EH (cell line): ENCODE measurements around the gene COPA.
A peak's percentile ranks its signal among the peaks of the same experiment; 100 is the strongest.

Experiments used
- DNase-seq: peaks from one replicate; pipeline ENCODE4 v3.0.0-alpha.2; 2015; ENCODE audit warnings: low read depth

The COPA gene

DNA sequence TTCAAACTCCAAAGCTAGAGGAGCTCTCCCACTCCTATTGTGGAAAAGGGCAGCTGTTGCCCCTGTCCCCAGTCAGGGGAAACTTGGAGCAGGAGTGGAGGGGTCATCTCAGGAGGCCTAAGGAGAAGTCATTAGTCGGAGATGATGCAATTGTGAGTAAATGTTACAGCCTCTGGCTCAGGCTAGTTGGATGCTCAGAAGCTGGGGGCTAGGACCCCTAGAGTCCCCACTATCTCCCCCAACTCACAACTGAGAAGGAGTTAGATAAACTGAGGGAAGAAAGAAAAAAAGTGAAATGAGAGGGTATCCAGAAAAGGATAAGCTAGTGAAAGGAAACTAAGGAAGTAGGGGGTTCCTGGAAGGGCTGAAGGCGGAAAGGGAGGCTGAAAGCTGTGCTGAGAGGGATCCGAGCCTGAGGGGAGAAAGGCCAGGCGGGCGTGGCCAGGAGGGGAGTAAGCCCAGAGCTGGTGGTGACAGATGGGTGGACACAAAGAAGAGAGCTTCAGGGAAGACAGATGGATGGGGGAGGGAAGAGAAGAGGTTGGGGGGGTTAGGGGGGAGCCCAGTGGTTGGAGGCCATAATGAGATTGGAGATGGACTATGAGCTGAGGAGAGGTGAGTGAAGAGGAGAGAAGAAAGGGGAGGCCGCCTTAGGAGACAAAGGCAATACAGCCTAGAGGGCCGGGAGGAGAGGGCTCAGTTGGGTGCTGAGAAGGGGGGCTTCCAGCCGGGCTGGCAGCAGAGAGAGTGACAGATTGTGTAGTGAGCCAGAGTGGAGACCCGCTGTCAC is 19.3 kb upstream of the COPA start:
- peak; percentile 31 for DNase-seq

DNA sequence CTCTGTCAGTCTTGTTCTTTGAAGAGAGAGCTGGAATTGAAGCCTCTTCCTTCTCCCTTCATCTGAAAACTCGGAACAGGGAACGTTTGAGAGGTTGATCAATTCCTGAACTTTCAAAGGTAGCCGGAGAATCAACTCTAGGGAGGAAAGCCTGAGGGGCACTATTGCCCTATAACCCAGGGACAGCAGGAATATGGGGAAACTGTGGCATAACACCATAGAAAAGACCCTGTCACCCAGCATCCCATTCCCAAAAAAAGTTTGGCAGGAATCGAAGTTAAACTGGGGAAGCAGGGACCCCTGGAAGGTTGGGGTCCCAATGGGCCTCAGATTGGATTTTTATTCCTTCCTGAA is 18.7 kb upstream of the COPA start:
- DNase-seq = no peak

DNA sequence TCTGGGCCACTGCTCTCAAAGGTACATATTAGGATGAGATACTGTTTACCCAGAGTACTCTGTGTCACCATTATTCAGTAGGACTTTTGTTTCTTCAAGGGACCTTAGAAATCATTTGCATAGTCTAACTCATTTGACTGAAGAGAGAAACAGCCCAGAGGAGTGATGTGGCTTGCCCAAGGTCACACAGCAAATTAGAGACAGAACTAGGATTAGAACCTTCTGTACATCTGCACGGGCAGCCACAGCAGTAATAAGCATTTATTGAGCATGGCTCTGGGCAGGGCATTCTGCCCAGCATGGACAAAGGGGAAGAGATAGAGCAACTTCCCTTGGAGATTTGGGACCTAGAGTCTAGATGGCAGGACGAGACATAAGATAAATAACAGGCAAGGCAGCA is 18.1 kb upstream of the COPA start:
- no peak for DNase-seq

DNA sequence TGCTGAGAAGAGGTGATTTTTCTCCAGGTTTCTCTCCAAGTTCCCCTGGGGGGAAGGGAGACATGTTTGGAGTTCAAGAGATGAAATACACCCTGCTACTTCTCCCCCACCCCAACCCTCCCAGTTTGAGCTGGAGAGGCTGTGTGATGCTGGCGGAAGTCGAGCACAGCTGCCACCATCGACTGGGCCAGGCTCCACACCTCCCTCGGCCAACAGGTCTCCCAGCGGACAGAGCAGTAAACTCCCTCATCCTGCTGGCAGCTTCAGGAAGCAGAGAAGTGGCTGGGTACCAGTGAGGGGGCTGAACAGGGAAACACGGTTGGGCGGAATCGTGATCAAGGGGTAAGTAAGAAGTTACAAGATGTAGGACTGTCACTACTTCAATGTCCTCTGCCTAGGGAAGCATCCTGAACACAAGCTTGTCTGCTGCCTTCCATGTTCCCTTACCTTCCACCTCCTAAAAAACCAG is 17.2 kb upstream of the COPA start:
- no peak for DNase-seq

DNA sequence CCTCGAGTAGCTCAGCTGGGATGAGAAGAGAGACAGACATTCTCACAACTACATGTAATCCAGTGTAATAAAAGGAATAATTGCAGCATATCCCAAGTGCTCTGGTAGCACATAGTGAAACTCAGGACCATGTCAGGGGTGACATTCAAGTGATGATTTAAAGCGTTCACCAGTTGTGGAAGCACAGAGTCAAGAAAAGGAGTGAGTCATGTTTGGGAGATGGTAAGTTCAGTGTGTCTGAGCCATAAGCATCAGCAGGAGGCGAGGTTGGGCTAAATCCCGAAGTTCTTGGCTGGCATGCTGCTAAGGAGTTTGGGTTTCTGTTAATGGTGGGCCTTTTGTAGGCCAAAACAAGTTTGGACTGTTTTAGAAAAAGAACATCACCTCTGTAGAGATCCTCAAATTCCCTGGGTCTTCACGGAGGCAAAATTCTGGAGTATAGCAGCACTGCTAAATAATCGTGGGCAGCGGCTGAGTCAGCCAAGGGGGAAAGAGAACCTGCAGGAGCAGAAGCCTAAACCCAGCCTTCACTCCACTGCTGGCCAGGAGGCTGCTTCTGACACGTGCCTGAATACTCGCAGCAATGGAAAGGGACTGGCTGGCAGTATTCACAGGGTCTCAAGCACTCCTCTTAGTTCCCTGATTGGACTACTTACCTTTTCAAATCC is 16.6 kb upstream of the COPA start:
- peak; percentile 16 for DNase-seq

DNA sequence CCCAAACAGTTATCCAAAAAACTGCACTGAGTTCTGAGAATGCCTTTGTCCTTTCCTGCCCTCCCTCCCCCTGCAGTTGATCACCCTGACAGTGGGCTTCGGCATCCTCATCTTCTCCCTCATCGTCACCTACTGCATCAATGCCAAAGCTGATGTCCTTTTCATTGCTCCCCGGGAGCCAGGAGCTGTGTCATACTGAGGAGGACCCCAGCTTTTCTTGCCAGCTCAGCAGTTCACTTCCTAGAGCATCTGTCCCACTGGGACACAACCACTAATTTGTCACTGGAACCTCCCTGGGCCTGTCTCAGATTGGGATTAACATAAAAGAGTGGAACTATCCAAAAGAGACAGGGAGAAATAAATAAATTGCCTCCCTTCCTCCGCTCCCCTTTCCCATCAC is 15.0 kb upstream of the COPA start:
- no peak for DNase-seq

DNA sequence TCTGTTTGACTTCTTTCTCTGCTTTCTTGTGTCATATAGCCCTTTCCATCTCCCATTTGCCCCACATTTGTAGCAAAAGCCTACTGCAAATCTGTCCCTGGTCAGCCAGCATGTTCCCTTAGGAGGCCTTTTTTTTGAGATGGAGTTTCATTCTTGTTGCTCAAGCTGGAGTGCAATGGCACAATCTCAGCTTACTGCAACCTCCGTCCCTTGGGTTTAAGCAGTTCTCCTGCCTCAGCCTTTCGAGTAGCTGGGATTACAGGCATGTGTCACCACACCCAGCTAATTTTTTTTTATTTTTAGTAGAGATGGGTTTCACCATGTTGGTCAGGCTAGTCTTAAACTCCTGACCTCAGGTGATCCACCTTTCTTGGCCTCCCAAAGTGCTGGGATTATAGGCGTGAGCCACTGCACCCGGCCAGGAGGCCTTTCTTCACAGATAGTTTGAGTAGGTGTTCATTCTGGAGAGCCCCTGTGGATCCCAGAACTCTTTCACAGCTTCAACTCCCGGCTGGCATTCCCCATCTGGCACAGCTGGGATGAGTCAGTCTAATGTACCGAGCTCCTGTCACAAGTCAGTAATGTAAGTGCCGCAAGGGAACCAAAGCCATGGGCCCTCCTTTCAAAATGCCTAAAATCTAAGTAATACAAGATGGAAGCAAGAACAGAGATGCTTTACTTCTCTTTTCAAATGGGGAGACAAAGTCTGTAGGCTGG is 14.4 kb upstream of the COPA start:
- peak; percentile 23 for DNase-seq

DNA sequence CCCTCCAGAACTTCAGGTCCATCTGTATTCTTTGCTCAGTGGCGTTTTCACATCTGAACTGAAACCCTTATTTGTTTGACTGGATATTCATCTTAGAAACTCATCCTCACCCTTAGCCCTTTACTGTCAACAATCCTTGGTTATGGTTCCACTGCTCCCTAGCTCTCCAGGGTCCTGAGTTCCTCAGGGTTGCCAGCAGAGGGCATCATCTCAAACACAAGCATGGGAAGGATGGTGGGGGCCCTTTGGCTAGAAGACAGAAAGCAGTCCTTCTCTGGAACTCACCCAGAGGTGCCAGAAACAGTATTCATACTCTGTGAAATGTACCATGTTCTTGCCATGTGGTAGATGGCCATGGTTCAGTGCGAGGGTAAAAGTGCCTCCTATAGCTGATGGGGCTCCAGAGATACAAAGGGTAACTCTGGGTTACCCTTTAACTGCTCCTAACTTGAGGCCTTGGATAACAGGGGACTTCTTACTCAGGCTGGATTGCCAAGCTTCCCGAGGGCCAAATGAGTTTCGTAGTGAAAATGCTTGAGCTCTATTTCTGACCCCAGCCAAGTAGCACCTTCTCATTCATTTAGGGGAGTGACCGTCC is 11.4 kb upstream of the COPA start:
- DNase-seq = peak; percentile 39

DNA sequence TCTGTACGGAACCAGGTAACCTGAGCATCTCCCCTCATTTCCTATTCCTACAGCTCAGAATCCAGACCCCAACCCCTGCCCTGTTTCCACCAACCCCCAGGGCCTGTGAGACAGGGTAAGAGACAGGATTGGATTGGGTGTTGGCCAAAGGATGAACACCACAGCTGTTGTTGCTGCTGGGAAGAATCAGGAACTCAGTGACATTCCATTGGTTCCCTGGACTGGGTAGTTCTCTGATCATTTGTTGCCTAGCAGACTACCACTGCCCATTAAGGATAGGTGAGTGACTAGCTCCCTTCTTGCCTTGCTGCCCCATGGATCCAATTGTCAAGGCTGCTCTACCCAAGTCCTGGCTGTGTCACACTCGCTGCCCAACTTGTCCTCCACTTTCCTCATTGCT is 10.2 kb upstream of the COPA start:
- peak; percentile 27 for DNase-seq

DNA sequence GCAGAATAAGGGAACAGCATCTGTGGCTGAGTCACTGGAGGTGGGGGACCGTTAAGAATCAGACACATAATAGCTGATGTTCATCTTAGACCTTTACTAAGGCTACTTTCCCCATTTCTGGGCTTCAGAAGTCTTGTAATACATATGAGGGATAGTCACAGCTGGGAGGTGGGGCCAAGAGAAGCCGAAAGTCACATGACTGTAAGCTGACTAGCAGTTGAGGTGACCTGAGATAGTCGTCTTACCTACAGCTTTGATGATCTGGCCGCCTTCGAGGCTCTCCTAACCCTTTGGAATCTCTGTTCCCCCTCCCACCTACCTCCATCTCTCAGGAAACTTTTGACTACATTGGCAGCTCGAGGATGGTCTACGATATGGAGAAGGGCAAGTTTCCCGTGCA is 9.5 kb upstream of the COPA start:
- DNase-seq = no peak

DNA sequence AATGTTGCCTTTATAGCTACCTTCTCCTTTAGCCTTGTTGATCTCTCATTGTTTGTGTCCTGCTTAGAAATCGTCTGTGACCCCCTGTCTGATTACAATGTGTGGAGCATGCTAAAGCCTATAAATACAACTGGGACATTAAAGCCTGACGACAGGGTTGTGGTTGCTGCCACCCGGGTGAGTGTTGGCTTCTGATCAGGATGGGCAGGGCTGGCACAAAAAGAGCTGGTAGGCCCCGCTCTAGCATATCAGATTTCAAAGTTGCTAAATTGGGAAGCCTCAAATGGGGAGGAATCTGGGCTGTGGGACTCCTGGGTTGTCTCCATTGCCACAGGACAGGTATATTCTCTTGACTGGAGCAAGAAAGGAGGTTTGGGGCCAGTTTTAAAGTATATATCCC is 8.6 kb upstream of the COPA start:
- DNase-seq = no peak

DNA sequence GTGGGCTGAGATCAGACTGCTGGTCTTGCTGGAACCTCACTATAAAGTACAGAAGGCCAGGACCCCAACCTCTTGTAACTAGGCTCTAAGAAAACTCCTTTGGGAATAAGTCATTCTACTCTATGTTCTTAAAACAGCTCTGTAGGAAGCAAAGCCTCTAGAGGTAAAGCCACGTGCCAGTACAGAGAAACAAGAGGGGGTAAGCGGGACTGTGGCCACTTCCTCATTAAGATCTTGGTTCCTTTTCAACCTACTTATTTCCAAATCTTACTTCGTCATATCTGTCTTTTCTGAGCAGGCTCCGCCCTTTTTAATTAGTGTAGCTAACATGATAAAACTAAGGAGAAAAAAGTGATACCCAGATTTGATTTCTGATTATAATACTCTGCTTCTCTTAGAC is 3.9 kb upstream of the COPA start:
- no peak for DNase-seq

DNA sequence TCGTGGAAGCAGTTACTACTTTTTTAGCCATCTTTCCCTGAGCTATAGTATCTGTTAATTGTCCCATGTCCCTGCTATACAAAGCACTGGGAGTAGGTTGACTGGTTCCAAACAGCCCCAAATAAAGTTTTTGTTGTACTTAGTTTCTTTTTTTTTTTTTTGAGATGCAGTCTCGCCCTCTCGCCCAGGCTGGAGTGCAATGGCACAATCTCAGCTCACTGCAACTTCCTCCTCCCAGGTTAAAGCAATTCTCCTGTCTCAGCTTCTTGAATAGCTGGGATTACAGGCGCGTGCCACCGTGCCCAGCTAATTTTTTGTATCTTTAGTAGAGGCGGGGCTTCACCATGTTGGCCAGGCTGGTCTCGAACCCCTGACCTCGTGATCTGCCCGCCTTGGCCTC is 3.4 kb upstream of the COPA start:
- no peak for DNase-seq

DNA sequence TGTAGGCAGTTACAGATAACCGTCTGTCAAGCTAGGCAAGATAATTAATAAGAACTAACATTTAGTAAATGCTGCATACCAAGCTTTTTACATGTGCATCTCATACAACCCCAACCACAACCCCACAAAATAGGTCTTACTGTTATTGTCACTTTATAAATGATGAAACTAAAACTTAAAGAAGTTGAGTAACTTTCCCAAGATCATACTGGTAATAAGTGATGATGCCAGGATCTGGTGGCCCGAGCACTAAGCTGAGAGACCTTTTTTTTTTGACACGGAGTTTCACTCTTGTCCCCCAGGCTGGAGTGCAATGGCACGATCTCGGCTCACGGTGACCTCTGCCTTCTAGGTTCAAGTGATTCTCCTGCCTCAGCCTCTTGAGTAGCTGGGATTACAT is 1.9 kb upstream of the COPA start:
- DNase-seq = no peak

DNA sequence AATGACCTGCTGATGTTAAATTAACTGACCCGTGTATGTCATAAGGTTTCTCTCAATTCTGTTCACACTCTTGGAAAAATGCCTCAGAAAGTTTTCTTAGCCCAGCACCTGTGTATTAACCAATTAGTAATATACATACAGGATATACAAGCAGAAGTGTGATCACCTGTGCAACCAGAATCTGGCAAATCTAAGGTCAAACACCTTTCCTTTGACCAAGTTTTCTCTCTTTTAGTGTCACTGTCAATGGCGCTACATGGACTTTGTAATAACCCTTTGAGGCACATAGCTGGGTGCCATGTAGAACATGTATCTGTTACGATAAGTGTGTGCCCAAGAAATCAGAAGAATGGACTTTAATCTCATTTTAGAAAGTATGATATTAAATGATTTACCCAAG is 1.2 kb upstream of the COPA start:
- no peak for DNase-seq

DNA sequence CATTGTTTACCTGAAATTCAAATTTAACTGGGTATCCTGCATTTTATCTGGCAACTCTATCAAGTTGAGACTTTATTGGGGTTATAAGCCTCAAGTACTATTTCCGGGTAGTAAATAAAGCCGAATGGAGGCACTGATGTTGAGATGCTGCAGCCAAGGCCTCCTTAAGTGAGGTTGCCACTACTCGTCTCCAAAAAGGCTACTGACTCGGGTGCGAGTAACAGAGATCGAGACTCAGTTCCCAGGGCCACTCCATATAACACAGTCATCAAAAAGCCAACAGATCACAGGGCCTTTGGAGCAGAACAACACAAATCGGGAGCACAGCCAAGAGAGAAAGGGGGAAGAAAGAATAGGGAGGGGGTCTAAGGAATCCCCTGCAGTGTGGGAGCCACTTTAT is 524 bp downstream of the COPA start:
- DNase-seq = peak; percentile 37

DNA sequence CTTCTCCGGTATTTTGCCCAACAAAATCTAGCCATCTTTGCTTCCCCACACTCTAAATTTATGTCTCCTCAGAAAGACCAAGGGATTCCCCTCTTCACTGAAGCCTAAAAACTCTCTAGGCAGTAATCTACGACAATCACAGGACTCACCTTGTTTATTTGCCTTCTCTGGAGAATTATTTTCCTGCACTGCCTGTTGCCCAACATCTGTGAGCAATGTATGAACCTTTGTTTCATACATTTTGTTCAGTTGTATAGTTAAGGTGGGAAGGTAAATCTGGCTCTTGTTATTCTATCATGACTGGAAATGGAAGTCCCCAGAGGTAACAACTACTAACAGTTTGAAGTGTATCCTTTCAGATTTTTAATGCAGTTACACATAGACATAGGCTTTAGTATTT is 2.2 kb downstream of the COPA start:
- no peak for DNase-seq

DNA sequence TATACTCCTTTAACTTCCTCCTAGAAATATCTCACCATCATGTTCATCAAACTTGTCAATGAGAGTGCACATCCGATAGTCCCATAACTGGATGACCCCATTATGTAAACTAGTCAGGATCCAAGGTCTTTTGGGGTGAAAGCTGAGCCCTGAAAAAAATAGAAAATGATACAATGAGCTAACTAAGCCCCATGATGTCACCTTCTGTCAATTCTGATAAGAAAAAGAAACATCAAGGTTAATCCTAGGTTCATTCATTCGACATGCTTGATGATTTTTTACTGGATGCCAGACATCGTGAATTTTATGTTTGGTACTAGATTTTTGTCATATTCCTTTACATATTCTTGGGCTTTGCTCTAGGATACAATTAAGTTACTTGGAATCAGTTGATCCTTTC is 2.9 kb downstream of the COPA start:
- DNase-seq = no peak

DNA sequence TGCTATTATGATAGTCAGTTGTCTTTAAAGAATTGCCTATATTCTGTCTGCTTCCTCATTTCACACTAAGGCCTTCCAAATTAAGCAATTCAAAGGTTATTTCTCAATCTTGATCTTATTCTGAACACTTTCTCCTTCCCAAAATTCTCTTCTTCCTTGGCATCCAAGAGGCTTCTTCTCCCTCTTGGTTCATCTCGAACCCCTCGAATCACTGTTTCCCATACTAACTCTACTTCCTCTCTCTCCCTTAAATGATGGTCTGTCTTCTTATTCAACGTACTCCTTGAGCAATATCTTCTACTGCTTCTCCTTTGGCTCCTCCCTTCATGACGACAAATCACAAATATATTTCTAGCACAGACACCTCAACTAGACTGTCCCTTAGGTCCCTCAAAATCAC is 4.5 kb downstream of the COPA start:
- no peak for DNase-seq

DNA sequence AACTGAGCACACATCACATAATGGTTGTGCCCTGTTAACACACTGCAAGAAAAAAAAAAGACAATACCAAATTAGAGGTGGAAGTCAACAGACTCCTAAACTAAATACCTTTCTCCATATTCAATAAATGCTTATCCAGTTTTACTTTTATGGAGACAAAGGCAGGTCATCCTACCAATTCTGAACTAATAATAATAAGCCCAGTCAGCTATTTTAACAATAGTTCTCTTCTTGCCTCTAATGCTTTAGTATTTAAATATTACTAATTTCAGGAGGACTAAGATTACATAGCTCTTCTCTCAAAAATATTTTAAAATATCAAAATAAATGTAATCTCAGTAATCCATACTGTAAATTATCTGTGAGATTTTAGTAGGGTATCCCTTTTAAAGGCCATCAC is 10.5 kb downstream of the COPA start:
- DNase-seq = no peak

DNA sequence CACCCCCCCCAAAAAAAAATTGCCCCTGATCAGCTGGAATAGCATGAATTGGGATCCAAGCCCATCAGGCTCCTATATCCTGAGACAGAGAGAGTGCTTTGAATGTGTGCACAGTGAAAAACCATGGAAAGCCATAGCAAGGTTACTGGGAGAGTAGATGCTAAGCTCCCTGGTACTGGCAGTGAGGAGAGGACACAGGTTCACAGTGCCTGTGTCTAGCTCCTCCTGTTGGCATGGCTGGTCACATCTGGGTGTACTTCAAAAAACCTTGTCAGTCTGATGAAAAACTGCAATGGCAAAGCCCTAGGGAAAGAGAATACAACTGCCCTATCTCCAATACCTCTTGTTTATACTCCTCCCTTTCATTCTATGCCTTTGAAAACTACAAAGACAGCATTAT is 12.9 kb downstream of the COPA start:
- DNase-seq = no peak

DNA sequence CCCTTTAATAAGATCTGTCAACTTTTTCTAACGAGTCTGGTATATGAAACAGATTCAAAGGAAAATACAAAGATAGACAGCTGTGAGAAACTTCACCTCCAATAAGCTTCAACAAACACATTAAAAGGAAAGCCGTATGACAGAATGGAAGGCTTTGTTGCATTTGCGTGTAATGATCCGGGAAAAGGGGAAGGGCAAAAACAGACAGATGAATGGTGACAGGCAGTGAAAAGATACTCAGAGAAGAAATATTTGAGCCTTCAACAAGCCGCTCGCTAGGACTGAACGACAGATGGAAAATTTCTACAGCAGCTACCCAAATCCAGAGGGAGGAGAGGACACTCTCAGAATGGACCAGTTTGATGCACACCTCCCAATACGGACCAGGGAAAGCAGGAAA is 14.9 kb downstream of the COPA start:
- no peak for DNase-seq

DNA sequence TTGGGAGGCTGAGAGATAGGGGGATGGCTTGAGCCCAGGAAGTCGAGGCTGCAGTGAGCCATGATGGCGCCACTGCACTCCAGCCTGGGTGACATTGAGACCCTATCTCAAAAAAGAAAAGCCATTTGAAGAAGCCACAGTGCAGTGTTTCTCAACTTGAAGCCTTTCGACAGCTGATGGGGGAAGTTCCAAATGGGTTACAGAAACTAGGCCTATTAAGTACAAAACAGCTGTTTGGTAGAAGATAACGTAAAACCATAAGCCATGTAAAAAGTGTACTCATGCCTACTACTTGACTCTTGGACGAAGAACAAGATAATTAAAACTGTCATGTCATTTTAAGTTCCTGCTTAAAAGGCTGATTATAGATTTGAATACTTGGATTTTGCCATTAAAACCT is 16.6 kb downstream of the COPA start:
- no peak for DNase-seq
